PC-3 (cell line): ENCODE data around the gene C6orf89.

Experiments used
- EZH2 ChIP-seq: fragments of 300-600 bp; sonication (generic); IDR thresholded peaks from one replicate; pipeline ENCODE4 v1.6.1; 2017; ENCODE audit warnings: antibody characterized with exemption, mild to moderate bottlenecking, low read length; ENCODE audit not compliant: unreplicated experiment
- TF ChIP-seq, protein P1 (sequence below): fragments of 300-600 bp; sonication (generic); conservative IDR thresholded peaks from 2 replicates; pipeline ENCODE4 v1.5.1; 2017; ENCODE audit warnings: antibody characterized with exemption, low read depth, mild to moderate bottlenecking, low read length

DNA sequence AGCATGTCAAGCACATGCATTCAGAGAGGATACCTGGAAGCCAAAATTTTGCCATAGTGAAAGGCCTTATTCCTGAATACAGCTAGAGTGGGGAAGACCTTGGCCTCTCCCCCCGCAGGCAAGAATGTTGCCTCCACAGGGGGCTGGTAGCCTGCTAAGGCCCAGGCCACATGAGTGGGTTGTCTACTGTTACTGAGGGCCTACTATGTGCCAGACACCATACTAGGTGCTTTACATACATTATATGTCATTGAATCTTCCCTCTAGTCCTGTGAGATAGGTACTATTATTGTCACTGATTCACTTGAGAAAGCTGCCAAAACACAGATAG, 68.1 kb downstream of the C6orf89 start:
- TF ChIP-seq, protein P1, sequence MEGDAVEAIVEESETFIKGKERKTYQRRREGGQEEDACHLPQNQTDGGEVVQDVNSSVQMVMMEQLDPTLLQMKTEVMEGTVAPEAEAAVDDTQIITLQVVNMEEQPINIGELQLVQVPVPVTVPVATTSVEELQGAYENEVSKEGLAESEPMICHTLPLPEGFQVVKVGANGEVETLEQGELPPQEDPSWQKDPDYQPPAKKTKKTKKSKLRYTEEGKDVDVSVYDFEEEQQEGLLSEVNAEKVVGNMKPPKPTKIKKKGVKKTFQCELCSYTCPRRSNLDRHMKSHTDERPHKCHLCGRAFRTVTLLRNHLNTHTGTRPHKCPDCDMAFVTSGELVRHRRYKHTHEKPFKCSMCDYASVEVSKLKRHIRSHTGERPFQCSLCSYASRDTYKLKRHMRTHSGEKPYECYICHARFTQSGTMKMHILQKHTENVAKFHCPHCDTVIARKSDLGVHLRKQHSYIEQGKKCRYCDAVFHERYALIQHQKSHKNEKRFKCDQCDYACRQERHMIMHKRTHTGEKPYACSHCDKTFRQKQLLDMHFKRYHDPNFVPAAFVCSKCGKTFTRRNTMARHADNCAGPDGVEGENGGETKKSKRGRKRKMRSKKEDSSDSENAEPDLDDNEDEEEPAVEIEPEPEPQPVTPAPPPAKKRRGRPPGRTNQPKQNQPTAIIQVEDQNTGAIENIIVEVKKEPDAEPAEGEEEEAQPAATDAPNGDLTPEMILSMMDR, result no peak
- no peak for TF ChIP-seq EZH2
